HG03521 (cell line): ENCODE data around the gene PRKAR1A.
"Not testable (repeated sequence)": the region's sequence is repeated elsewhere in the genome, so short reads cannot be mapped to it uniquely, and the experiment has no call there.

Experiments
- ATAC-seq: cut with Tn5 transposase; IDR thresholded peaks from one replicate; pipeline ENCODE4 v1.9.1; 2021; ENCODE audit warnings: mild to moderate bottlenecking, moderate library complexity; ENCODE audit not compliant: unreplicated experiment

The PRKAR1A gene

GRCh38 chr17:68577497-68577821, 65.2 kb downstream of the PRKAR1A start:
- ATAC-seq, result no peak

GRCh38 chr17:68578236-68578635, 66.0 kb downstream of the PRKAR1A start:
- no peak for ATAC-seq

GRCh38 chr17:68579194-68579927, 67.1 kb downstream of the PRKAR1A start:
- ATAC-seq, result no peak

GRCh38 chr17:68580236-68580770, 68.1 kb downstream of the PRKAR1A start:
- ATAC-seq, result no peak

GRCh38 chr17:68581863-68582645, 69.8 kb downstream of the PRKAR1A start:
- no peak for ATAC-seq

GRCh38 chr17:68582867-68583266, 70.6 kb downstream of the PRKAR1A start:
- ATAC-seq, result not testable (repeated sequence)

GRCh38 chr17:68584581-68585303, 72.5 kb downstream of the PRKAR1A start:
- ATAC-seq, result no peak

GRCh38 chr17:68585643-68586042, 73.4 kb downstream of the PRKAR1A start:
- ATAC-seq, result no peak

- ATAC-seq, result no peak
These were observed 74.8 kb downstream of the PRKAR1A start for GRCh38 chr17:68587026-68587425.

GRCh38 chr17:68587847-68588246, 75.6 kb downstream of the PRKAR1A start:
- ATAC-seq, result no peak

- ATAC-seq, result no peak
These were observed 76.1 kb downstream of the PRKAR1A start for GRCh38 chr17:68588362-68588761.

GRCh38 chr17:68589086-68589485, 76.9 kb downstream of the PRKAR1A start:
- ATAC-seq, result no peak

GRCh38 chr17:68591583-68591982, 79.4 kb downstream of the PRKAR1A start:
- ATAC-seq, result no peak

GRCh38 chr17:68592009-68592408, 79.8 kb downstream of the PRKAR1A start:
- no peak for ATAC-seq

- no peak for ATAC-seq
These were observed 80.7 kb downstream of the PRKAR1A start for GRCh38 chr17:68592682-68593641.

- no peak for ATAC-seq
These were observed 82.3 kb downstream of the PRKAR1A start for GRCh38 chr17:68594552-68594951.

- ATAC-seq, result no peak
These were observed 83.3 kb downstream of the PRKAR1A start for GRCh38 chr17:68595496-68595895.

GRCh38 chr17:68595986-68596385, 83.8 kb downstream of the PRKAR1A start:
- ATAC-seq, result no peak

GRCh38 chr17:68596411-68596945, 84.2 kb downstream of the PRKAR1A start:
- no peak for ATAC-seq

GRCh38 chr17:68598074-68598473, 85.8 kb downstream of the PRKAR1A start:
- no peak for ATAC-seq
